ENCODE measurements around the gene CEACAM4.
A peak's percentile ranks its signal among the peaks of the same experiment; 100 is the strongest.

The CEACAM4 gene

DNA sequence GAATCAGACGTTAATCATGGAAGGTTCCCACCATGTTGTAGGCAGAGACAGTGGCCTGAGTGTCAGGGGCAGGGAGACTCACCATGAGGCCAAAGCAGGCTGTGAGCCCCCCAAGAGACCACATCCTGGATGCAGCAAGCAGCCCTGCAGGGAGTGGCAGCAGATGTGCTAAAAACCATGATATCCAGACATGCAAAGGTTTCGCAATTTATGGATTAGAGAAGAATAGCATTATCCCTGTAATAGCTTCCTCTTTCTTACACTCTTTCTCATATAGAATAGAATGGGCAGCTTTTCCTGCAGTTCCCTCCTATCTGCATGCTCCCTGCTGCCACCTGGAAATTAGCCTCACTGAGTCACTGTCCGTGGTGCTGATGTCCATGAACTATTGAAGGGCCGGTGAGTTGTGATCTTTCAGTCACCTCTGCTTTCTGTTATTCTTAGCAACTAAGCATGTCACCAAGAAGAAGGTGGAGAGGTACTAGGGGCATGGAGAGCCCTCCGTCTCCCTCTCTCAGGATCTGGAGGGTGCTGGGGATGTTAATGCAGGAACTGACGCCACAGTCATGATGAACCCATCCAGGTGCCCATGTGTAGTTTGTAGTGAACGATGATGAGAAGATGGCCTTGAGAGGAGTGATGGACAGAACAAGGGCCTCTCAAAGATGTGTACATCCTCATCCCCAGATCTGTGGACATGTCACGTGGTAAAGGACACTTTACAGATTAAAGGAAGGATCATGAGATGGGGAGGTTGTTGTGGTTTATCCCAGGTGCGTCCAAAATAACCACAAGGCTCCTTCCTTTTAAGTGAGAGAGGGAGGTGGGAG, 9.9 kb downstream of the CEACAM4 start:
- DNase-seq, result no peak

DNA sequence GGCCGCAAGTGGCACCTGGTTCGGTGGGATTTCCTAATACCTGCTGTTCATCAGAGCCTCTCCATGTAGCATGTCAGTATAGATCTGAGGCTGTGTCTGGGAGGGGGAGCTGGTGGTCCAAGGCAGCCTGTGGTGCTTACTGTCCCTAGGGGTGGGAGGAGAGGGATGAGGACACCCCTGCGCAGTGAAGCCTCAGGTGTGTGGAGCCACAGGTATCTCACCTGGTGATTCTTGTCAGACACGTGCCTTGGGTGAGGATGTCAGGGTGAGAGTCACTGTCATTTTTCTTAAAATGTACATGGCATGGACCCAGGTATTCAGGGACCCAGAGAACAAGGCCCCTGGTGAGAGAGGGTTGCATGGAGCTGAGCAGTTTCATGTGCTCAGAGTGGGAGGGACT, 11.7 kb downstream of the CEACAM4 start:
- no peak for DNase-seq

DNA sequence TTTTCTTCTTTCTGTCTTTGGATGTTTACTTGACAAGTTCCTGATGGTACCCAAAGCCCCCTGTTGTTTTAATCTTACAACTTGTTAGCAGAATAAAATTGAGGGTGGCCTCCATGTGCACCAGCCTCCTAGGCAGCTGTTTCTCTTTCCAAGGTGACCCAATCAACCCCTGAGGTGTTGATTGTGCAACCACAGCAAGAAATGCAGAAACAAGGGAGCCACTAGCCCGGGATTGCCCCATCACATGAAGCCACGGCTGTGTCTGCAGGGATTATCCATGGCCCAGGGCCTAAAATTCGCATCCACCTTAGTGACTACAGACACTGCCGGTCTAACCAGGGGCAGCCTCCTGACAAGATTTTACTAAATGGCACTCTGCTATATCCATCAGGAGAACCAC, 14.4 kb downstream of the CEACAM4 start:
- DNase-seq, result no peak

DNA sequence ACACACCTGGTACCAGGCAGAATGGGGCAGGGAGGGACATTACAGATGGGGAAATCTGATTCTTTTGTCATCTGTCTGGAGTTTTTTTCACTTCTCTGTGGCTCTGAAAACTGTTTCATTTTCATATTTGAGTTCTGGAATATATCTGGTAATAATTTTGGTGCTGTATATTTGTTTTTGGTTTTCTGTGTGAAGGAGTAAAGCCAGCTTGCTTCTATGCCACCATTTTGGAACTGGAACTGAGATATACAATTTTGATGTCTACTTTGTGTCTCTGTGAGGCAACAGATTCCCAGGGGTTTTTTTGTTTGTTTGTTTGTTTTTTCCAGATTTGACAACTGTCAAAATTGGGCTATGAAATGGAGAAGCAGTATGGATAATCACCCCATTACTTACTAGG, 16.1 kb downstream of the CEACAM4 start:
- DNase-seq, result no peak

DNA sequence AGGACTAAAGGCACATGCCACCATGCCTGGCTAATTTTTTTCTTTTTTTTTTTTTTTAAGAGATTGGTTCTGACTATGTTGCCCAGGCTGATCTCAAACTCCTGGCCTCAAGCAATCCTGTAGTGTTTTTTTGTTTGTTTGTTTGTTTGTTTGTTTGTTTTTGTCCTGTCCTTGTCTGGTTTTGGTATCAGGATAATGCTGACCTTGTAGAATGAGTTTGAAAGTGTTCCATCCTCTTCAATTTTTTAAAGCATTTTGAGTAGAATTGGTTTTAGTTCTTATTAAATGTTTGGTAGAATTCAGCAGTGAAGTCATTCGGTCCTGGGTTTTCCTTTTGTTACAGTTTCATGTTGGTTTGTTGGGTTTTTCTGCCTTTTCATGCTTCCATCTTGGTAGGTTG, 19.2 kb downstream of the CEACAM4 start:
- DNase-seq, result no peak

DNA sequence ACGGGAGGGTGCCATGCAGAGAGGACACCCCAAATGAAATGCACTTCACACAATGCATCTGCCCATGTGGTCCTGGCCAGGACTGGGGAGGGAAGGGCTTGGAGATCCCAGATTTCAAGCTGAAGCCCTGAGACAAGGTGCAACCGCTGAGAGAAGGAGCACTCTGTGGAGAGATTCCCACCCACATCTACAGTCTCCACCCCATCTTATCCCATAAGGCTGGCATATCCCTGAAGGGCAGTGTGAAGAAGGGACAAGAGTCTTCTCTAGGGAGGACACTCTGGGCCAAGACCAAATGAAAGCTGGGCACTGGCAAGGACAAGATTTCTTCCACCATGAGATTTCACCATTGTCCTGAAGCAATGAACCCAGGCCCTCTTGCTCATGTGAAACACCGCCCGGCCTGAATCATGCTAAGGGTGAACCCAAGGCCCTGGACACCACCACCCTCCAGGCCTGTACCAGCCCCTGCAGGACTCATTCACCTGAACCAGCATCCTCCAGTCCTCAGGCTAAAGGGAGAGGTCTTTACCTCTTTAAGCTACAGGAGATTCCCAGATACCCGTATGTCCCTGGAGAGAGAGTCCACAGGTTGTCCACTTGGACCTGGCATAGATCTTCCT, 20.5 kb downstream of the CEACAM4 start:
- DNase-seq, result no peak

DNA sequence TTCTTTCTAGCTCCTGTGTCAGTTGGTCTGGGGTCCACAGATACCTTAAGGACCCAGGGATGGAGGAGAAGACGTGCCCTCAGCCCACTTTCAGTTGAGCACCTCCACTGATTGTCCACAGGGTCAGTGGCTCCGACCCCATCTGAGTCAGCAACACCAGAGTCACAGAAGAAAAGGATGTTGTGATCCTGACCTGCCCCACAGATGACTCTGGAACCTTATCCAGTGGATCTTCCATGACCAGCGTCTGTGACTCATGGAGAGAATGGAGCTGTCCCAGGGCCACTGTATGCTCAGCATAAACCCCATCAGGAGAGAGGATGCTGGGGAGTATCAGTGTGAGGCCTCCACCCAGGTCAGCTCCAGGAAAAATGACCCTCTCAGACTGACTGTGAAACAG, 22.0 kb downstream of the CEACAM4 start:
- DNase-seq, result no peak

DNA sequence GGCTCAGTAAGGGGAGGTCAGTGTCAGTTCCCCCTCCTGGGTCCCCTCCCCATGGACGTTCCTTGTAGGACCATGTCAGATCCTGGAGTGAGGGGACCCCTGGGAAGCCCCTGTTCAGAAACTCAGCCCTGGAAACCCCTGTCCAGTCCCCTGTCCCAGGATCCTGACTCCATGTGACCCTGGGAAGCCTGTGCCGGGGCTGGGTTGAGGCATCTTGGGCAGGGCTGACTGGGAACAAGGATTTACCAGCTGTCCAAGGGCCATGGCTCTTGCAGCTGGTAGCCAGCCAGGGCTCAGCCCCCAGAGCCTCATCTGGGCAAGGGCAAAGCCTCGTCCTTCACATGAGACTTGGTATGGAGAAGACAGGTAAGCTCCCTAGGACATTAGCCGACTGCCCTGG, 25.1 kb downstream of the CEACAM4 start:
- DNase-seq, result no peak

DNA sequence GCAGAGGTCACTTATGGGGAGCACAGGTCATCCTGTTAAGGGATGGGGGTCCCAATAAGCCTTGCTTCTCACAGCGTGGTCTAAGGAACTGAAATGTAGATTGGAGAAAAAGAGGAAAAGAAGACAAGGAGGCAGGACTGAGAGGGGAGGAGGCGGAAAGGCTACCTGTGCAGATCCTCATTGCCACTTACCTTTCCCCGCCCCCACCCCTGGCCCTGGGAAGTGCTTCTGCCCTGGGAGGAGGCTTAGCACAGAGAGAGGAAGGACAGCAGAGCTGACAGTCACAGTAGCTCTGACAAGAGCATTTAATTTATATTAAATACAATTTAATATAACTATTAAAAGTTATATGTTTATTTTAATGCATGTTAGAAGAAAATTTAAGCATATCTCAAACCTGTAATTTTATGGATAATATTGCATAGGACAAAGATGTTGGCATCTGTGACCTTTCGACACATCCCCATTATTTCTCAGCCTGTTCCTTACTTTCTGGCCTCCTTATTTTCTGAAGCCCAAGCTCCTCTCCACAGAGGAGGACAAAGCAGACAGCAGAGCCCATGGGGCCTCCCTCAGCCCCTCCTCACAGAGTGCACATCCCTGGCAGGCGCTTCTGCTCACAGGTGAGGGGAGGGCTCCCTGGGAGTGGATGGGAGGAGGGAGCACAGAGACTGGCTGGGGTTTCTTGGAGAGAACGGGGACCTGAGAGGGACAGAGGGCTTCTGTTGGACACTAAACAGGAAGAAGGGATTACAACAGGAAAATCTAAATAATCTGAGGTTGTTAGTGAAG, 27.5 kb downstream of the CEACAM4 start:
- DNase-seq, result no peak

DNA sequence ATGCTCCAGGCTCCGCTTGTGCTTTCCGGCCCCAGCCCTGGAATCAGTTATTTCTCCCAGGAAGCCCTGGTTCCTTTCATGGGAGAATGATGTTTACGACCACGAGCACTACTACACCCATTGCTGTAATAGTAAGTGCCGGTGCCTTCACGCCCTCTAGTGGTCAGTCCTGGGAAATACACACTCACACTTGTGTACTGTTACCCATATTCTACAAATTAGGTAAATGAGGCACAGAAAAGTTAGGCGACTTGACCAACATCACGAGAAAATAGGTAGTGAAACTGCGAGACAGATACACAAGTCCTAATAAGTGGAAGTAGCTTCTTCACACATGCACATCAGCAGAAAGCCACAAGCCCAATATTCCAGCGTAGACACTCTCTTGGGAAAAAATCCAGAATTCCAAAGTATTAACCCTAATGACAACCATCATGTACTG, 29.3 kb downstream of the CEACAM4 start:
- DNase-seq, result peak; percentile 45

DNA sequence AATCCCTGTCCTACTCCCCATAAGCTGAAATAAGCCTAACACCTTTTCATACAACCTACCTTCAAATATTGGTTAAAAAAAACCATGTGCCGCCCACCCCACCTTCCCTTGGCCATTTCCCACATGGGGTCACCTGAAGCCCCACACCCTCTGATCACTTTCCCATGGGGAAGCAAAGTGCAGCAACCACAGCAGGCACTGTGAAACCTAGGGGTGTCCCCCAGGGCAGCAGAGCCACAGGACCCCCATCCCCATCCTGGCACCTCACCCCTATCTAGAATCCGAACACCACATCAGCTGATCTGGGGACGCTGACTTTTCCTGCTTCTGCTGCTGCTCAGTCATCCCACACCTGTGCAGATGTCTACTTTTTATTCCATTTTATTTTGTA, 31.0 kb downstream of the CEACAM4 start:
- DNase-seq, result no peak

DNA sequence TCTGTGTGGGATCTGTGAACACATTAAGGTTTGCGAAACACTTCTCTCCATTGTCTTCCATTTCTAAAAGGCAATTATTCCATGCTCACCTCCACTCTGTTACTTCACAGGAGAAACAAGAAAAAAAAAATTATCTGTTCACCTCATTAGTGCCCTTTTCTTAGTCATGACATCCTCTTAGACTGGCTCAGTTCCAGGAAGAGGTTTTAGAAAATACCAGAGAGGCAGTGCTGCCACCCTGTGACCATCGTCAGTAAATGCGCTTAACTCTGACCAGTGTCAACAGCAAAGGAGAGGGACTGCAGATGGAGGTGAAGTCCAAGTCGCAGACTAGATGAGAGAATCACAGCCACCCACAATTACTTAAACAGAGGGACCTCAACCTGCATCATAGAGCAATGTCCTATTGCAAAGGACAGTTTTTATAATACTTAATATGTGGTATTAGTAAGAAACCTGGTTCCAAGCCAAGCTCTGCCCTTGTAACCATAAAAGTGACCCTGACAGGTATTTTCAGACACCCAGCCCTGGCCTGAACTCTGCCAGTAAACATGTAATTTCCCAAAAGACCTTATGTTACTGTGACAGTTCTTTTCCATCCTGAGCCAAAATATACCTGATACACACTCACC, 31.5 kb downstream of the CEACAM4 start:
- DNase-seq, result peak; percentile 64

DNA sequence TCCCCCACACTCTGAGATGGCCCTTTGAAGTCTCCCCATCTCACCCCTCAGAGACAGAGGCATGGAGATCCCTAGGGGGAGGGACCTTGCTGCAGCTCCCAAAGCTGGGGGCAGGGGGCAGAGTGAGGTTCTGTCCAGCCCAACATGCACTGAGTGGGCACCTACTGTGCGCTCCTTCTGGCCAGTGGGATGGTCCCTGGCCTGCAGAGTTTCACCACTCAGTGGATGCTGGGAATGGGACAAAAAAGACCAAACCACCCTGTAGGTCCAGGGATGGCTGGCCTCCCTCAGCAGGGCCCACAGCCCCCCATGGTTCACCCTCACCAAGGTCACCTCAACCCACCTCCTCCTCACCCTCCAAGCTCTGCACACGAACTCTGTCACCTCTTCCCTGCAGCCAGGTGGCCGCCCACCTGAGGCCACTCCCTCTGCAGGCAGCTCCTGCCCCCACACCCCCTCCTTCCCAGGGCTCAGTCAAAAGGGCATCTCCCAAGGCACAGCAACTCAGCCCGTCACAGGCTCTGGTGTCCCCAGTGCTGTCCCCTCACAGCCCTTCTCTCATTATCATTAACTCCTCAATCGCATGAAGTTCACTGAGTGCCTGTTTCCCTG, 34.8 kb downstream of the CEACAM4 start:
- DNase-seq, result no peak

DNA sequence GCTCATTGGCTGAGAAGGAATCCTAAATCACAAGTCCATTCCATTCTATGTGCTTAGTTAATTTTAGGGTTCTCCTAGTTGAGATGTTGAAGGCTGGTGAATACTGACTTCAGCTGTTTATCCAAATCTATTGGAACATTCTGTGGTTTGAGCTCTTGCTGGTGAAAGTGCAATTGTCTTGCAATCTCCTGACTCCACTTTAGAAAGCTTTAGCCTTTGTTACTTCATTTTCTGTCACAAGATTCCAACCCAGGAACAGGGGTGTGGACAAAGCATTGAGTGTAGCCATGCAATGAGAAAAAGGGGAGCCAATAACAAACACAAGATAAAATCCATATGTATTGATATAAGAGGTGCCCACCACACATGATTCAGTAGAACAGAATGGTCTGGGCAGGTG, 35.9 kb downstream of the CEACAM4 start:
- no peak for DNase-seq

DNA sequence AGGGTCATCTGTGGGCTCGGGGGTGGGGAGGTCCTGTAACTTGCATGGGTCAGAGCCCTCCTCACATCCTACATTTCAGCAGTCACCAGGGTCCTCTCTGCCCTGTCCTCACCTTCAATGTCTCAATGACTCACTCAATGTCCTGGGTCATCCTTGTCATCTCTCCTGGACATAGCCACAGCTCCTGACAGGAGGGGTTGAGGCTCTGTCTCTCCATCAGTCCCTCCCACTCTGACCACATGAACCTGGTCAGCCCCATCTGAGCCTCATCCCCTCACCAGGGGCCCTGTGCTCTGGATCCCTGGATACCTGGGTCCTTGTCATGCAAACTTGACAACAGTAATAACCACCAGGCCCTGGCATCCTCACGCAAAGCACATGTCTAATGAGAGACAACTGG, 37.5 kb downstream of the CEACAM4 start:
- no peak for DNase-seq

DNA sequence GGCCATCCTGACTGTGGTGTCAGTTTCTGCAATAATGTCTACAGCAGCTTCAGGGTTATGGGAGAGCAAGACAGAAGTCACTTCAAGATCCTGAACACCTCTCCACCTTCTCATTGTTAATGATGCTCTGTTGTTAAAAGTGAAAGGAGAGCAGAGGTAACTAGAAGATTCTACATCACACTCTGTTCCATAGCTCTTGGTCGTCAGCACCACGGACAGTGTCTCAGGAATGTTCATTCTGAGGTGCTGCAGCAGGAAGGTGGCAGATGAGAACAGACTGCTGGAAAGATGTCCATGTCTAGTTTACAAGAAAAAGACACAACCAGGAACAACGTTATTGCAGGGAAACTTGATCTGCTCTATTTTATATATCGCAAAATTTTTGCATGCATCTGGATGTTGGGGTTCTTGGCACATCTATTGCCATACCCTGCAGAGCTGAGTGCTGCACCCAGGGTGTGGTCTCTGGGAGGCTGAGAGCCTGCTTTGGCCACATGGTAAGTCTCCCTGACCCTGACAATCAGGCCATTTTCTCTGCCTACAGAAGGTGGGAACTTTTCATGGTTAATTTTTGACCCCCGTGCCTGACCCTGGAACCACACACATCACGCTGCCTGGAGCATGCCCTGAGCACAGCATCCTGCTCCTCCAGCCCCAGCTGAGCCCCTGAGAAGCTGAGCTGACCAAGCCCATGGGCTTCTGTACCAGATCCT, 38.2 kb downstream of the CEACAM4 start:
- DNase-seq, result no peak

DNA sequence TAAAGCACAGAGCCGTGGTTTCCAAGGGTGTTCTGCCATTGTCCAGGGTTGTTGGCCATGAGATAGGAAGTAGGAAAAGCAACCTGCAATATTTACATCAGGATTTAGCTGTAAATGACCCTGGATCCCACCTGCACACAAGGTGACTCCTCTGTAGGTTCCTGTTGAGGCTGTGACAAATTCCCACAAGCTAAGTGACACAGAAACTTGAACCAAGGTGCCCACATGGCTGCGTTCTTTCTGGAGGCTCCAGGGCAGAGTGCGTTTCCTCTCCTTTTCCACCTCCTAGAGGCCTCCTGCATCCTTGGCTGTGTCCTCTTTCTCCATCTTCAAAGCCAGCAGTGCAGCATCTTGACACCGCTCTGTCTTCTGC, 39.0 kb downstream of the CEACAM4 start:
- no peak for DNase-seq

DNA sequence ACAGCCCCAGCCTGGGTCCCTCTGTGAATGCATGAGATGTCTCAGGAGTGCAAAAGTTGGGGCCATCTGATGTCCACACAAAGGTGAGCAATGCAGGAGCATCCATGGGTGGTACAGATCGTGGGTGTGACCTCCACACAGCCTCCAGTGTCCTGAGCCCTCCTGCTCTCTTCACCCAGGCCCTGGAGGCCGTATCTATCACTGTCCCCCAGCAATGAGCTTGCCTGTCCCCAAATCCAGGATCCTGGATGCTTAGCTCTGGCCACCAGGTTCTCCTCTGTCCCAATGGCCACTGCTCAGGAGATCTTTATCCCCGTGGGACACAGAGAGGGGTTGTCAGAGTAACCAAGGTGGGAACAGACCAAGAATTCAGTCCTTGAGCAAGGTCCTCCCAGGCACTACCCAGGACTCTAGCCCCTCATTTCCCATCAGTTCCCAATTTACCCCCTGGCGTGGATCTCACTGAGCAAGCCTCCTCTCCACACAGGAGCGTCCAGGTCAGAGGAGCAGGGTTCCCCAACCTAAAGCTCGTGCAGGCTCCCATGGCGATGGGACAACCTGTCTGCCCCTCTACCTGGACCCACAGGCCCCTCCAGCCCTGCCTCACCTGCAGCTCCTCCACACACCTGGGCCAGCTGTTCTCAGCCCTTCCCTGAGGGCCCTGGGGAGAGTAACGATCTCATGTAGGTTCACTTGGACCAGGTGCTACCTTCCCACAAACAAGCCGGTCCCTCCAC, 39.6 kb downstream of the CEACAM4 start:
- DNase-seq, result no peak

DNA sequence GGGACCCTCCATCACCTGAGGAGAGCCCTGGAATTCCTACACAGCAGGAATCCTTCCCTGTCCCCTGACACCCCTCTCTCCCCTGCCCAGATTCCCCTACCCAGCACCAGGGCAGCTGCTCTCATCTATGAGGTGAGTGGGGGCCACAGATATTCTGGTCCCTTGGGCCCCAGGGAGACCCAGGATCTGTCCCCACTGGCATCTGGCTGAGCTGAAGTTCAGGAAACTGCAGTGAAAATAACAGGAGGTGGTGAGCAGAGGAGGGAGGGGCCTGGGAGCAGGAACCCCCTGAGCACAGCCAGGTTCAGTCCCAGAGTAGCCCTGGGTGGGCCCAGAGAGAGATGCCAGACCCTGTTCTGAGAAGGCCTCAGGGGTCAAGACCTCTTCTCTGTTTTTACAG, 40.8 kb downstream of the CEACAM4 start:
- DNase-seq, result no peak

DNA sequence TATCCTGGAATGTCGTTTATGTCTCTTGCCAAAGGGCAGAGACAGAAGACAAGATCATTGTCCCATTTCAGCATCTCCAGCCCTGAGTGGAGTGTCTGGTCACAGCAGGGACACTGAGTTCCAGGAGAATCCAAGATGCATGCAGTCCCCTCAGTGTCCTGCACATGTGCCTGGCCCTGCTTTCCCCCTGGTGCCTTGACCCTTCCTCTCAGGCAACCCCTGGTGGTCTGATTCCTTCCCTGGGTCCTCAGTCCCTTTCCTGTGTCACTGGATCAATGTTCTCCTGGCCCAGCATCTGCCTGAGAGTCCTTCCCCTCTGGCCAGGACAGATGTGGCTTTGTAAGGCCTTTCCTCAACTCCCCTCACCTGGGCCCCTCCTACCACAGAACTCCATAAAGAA, 41.9 kb downstream of the CEACAM4 start:
- DNase-seq, result no peak

DNA sequence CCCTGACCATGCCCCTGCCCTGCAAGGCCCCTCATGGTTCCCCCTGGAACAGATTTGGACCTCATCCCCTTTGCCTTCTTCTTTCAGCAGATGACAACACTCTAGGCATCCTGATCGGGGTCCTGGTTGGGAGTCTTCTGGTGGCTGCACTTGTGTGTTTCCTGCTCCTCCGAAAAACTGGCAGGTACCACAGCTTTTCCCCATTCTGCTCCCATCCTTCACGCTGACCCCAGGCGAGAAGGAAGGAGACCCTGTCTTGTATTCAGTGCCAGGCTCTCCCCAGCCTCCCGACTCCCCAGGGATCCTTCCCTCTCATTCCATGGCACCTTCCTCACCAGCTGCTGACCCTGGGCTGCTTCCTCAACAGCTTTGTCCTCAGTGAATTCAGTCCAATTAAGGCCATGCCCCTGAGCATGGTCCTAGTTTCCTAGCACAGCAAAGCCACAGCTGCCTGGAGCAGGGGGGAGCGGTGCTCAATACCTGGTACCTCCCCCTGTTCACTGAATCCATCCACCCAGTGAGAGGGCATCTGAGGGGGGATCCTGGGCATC, 42.5 kb downstream of the CEACAM4 start:
- no peak for DNase-seq
